GM23338 (cell line): ENCODE results near the gene FCN2. TPM values are rescaled to one million over a fixed set of nuclear protein-coding genes. Genes with fewer than 3 reads are reported as not detected.

Experiments
- ATAC-seq: fragments of 200-7000 bp; cut with Tn5 transposase; 3 replicates; pipeline ENCODE4 v1.9.1; 2020
- DNase-seq: peaks from one replicate; pipeline ENCODE4 v3.0.0-alpha.2; 2015; ENCODE audit warnings: low spot score
- H2AFZ ChIP-seq: fragments of 200-600 bp; sonication (generic); 2 replicates; pipeline ENCODE4 v1.8.0; 2016; ENCODE audit warnings: antibody characterized with exemption, mild to moderate bottlenecking, moderate library complexity
- H3F3A ChIP-seq: fragments of 200-600 bp; sonication (generic); replicated peaks from 2 replicates; pipeline ENCODE4 v1.8.0; 2017; ENCODE audit warnings: antibody characterized with exemption, mixed run types, low read depth
- H3K27ac ChIP-seq: fragments of 200-600 bp; sonication (generic); 2 replicates; pipeline ENCODE4 v1.6.1; 2016; ENCODE audit warnings: low read depth
- H3K27me3 ChIP-seq: fragments of 200-600 bp; sonication (generic); 2 replicates; pipeline ENCODE4 v1.8.0; 2016; ENCODE audit warnings: mild to moderate bottlenecking, mixed run types, moderate library complexity; ENCODE audit not compliant: insufficient read depth
- H3K36me3 ChIP-seq: fragments of 200-600 bp; sonication (generic); 2 replicates; pipeline ENCODE4 v1.8.0; 2016; ENCODE audit warnings: mild to moderate bottlenecking; ENCODE audit not compliant: insufficient read depth
- H3K4me1 ChIP-seq: fragments of 200-600 bp; sonication (generic); 2 replicates; pipeline ENCODE4 v1.8.0; 2016; ENCODE audit warnings: mild to moderate bottlenecking, moderate library complexity; ENCODE audit not compliant: insufficient read depth
- H3K4me2 ChIP-seq: fragments of 200-600 bp; sonication (generic); 2 replicates; pipeline ENCODE4 v1.7.1; 2017; ENCODE audit warnings: mixed run types
- H3K4me3 ChIP-seq: fragments of 200-600 bp; sonication (generic); 2 replicates; pipeline ENCODE4 v1.6.1; 2016; ENCODE audit warnings: mixed run types
- H3K79me2 ChIP-seq: fragments of 200-600 bp; sonication (generic); replicated peaks from 2 replicates; pipeline ENCODE4 v1.8.0; 2017; ENCODE audit warnings: mild to moderate bottlenecking; ENCODE audit not compliant: insufficient read depth
- H3K9me2 ChIP-seq: fragments of 200-600 bp; sonication (generic); 2 replicates; pipeline ENCODE4 v1.8.0; 2017; ENCODE audit not compliant: insufficient read depth
- H4K20me1 ChIP-seq: fragments of 200-600 bp; sonication (generic); replicated peaks from 2 replicates; pipeline ENCODE4 v1.8.0; 2017; ENCODE audit warnings: mild to moderate bottlenecking; ENCODE audit not compliant: insufficient read depth
- H3K27ac Mint-ChIP-seq: 2 replicates; pipeline ENCODE4 v1.8.0; 2020; ENCODE audit warnings: inconsistent platforms, mild to moderate bottlenecking, moderate library complexity, mixed read lengths
- H3K27me3 Mint-ChIP-seq: 3 replicates; pipeline ENCODE4 v1.8.0; 2022; ENCODE audit warnings: low read depth, mild to moderate bottlenecking, moderate library complexity, mixed read lengths, inconsistent platforms; ENCODE audit not compliant: insufficient read depth, poor library complexity
- H3K36me3 Mint-ChIP-seq: 3 replicates; pipeline ENCODE4 v1.8.0; 2021; ENCODE audit warnings: low read depth, mild to moderate bottlenecking, inconsistent platforms, moderate library complexity, mixed read lengths
- H3K4me1 Mint-ChIP-seq: 3 replicates; pipeline ENCODE4 v1.8.0; 2020; ENCODE audit warnings: mild to moderate bottlenecking, inconsistent platforms, mixed read lengths
- H3K4me3 Mint-ChIP-seq: 3 replicates; pipeline ENCODE4 v1.8.0; 2021; ENCODE audit warnings: moderate library complexity, mild to moderate bottlenecking, inconsistent platforms, mixed read lengths
- H3K9me3 Mint-ChIP-seq: 3 replicates; pipeline ENCODE4 v1.8.0; 2020; ENCODE audit warnings: moderate library complexity, mild to moderate bottlenecking, inconsistent platforms, mixed read lengths
- CREB1 ChIP-seq: fragments of 250-450 bp; sonication (Bioruptor Pico); IDR thresholded peaks from 2 replicates; pipeline ENCODE4 v1.5.0; 2020; ENCODE audit warnings: low read depth, mild to moderate bottlenecking, moderate library complexity
- EZH2 ChIP-seq: fragments of 200-600 bp; sonication (generic); IDR thresholded peaks from one replicate; pipeline ENCODE4 v1.8.0; 2017; ENCODE audit warnings: antibody characterized with exemption, mild to moderate bottlenecking, low read depth; ENCODE audit not compliant: unreplicated experiment
- EZH2phosphoT487 ChIP-seq: fragments of 200-600 bp; sonication (generic); IDR thresholded peaks from one replicate; pipeline ENCODE4 v1.8.1; 2018; ENCODE audit warnings: antibody characterized with exemption; ENCODE audit not compliant: unreplicated experiment
- JUNB ChIP-seq: IDR thresholded peaks from one replicate; pipeline ENCODE4 v1.6.1; 2016; ENCODE audit warnings: antibody characterized with exemption; ENCODE audit not compliant: unreplicated experiment
- NANOG ChIP-seq: IDR thresholded peaks from 2 replicates; pipeline ENCODE4 v1.6.1; 2016; ENCODE audit warnings: antibody characterized with exemption, borderline replicate concordance
- POLR2AphosphoS5 ChIP-seq: IDR thresholded peaks from 2 replicates; pipeline ENCODE4 v1.6.1; 2016; ENCODE audit warnings: antibody characterized with exemption, low read depth
- STAT1 ChIP-seq: IDR thresholded peaks from one replicate; pipeline ENCODE4 v1.6.1; 2016; ENCODE audit warnings: antibody characterized with exemption; ENCODE audit not compliant: unreplicated experiment
- ZNF114 ChIP-seq: fragments of 250-450 bp; sonication (Bioruptor Pico); IDR thresholded peaks from 2 replicates; pipeline ENCODE4 v1.5.0; 2020; ENCODE audit warnings: mild to moderate bottlenecking, moderate library complexity
- ZNF331 ChIP-seq: fragments of 250-450 bp; sonication (Bioruptor Pico); IDR thresholded peaks from 2 replicates; pipeline ENCODE4 v1.5.0; 2020; ENCODE audit warnings: low read depth, mild to moderate bottlenecking, moderate library complexity
- polyA plus RNA-seq: library from polyadenylated mRNA; unstranded; fragments of >200 nt; fragmentation: Nextera tagmentation; extraction: Ambion mirVana; gene quantifications from 2 replicates; pipeline ENCODE4 v1.2.1, GENCODE V29; 2016
- total RNA-seq: library from RNA; depleted of rRNA; stranded (reverse); fragments of >200 nt; shearing (Covaris generic); gene quantifications from 2 replicates; pipeline ENCODE4 v1.2.3, GENCODE V29; 2014
- TF ChIP-seq, protein P1 (sequence below), 2 experiments: fragments of 200-600 bp in 1 of 2; sonication (generic) in 1 of 2; conservative IDR thresholded peaks; 2 replicates each; pipeline versions ENCODE4 v1.5.1 to v1.6.1; 2016 to 2017; ENCODE audit warnings: antibody characterized with exemption in 2 of 2, low read depth in 2 of 2, mild to moderate bottlenecking in 2 of 2, moderate library complexity in 1 of 2
- TF ChIP-seq, protein P2 (sequence below): IDR thresholded peaks from one replicate; pipeline ENCODE4 v1.6.1; 2018; ENCODE audit warnings: antibody characterized with exemption; ENCODE audit not compliant: unreplicated experiment
- TF ChIP-seq, protein P3 (sequence below): IDR thresholded peaks from 2 replicates; pipeline ENCODE4 v1.6.1; 2016; ENCODE audit warnings: antibody characterized with exemption

FCN2 gene
- total and polyA plus RNA-seq, 2 experiments from 2014 or later: not detected

GRCh38 chr9:134875371-134875770, 5.2 kb upstream of the FCN2 start (continued):
- TF ChIP-seq, protein P1, sequence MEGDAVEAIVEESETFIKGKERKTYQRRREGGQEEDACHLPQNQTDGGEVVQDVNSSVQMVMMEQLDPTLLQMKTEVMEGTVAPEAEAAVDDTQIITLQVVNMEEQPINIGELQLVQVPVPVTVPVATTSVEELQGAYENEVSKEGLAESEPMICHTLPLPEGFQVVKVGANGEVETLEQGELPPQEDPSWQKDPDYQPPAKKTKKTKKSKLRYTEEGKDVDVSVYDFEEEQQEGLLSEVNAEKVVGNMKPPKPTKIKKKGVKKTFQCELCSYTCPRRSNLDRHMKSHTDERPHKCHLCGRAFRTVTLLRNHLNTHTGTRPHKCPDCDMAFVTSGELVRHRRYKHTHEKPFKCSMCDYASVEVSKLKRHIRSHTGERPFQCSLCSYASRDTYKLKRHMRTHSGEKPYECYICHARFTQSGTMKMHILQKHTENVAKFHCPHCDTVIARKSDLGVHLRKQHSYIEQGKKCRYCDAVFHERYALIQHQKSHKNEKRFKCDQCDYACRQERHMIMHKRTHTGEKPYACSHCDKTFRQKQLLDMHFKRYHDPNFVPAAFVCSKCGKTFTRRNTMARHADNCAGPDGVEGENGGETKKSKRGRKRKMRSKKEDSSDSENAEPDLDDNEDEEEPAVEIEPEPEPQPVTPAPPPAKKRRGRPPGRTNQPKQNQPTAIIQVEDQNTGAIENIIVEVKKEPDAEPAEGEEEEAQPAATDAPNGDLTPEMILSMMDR (conservative IDR thresholded peaks at IDR 0.05; ENCODE audit: low read depth in 2 of 2): no peak
- TF ChIP-seq, protein P2, sequence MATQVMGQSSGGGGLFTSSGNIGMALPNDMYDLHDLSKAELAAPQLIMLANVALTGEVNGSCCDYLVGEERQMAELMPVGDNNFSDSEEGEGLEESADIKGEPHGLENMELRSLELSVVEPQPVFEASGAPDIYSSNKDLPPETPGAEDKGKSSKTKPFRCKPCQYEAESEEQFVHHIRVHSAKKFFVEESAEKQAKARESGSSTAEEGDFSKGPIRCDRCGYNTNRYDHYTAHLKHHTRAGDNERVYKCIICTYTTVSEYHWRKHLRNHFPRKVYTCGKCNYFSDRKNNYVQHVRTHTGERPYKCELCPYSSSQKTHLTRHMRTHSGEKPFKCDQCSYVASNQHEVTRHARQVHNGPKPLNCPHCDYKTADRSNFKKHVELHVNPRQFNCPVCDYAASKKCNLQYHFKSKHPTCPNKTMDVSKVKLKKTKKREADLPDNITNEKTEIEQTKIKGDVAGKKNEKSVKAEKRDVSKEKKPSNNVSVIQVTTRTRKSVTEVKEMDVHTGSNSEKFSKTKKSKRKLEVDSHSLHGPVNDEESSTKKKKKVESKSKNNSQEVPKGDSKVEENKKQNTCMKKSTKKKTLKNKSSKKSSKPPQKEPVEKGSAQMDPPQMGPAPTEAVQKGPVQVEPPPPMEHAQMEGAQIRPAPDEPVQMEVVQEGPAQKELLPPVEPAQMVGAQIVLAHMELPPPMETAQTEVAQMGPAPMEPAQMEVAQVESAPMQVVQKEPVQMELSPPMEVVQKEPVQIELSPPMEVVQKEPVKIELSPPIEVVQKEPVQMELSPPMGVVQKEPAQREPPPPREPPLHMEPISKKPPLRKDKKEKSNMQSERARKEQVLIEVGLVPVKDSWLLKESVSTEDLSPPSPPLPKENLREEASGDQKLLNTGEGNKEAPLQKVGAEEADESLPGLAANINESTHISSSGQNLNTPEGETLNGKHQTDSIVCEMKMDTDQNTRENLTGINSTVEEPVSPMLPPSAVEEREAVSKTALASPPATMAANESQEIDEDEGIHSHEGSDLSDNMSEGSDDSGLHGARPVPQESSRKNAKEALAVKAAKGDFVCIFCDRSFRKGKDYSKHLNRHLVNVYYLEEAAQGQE: no peak
- TF ChIP-seq ZNF331 (CRISPR knock-in tag): no peak
- TF ChIP-seq, protein P3, sequence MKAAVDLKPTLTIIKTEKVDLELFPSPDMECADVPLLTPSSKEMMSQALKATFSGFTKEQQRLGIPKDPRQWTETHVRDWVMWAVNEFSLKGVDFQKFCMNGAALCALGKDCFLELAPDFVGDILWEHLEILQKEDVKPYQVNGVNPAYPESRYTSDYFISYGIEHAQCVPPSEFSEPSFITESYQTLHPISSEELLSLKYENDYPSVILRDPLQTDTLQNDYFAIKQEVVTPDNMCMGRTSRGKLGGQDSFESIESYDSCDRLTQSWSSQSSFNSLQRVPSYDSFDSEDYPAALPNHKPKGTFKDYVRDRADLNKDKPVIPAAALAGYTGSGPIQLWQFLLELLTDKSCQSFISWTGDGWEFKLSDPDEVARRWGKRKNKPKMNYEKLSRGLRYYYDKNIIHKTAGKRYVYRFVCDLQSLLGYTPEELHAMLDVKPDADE: no peak
- no peak for TF ChIP-seq NANOG
- TF ChIP-seq CREB1: no peak
- no peak for TF ChIP-seq EZH2
- no peak for TF ChIP-seq ZNF114 (CRISPR knock-in tag)
- TF ChIP-seq EZH2phosphoT487: no peak
- no peak for TF ChIP-seq STAT1
- TF ChIP-seq POLR2AphosphoS5: no peak
- TF ChIP-seq JUNB: no peak

GRCh38 chr9:134877541-134877940, 3.1 kb upstream of the FCN2 start:
- H3K9me2 ChIP-seq: no peaks in the 10 kb centered on the region
- H3K4me1 ChIP-seq: no peaks in the 10 kb centered on the region
- ATAC-seq: no peak
- H3K79me2 ChIP-seq: no peaks in the 10 kb centered on the region
- H2AFZ ChIP-seq: no peak overlapping the region
- no peaks in the 10 kb centered on the region for H3K27me3 ChIP-seq
- H3K4me3 ChIP-seq: no peak overlapping the region
- no peaks in the 10 kb centered on the region for H3K36me3 ChIP-seq
- H4K20me1 ChIP-seq: no peaks in the 10 kb centered on the region
- TF ChIP-seq CREB1: no peak
- Mint-ChIP-seq H3K36me3 (no peaks in the 10 kb centered on the region), H3K9me3 (no peaks in the 10 kb centered on the region; the same call in 2 of the 3 replicates), H3K4me1 (no peaks in the 10 kb centered on the region), H3K27me3 (peaks cover 4% of the 10 kb centered on the region), H3K4me3 (no peak overlapping the region), H3K27ac (no peak overlapping the region)
- H3K27ac ChIP-seq: no peak overlapping the region
- H3K4me2 ChIP-seq: no peak overlapping the region
- DNase-seq: no peak
- no peaks in the 10 kb centered on the region for H3F3A ChIP-seq
